HG03442 (cell line): Measurements from ENCODE around the gene ZNF284.
"Not testable (repeated sequence)": the region's sequence is repeated elsewhere in the genome, so short reads cannot be mapped to it uniquely, and the experiment has no call there.

Source experiments
- ATAC-seq: cut with Tn5 transposase; IDR thresholded peaks from one replicate; pipeline ENCODE4 v1.9.1; 2021; ENCODE audit warnings: mild to moderate bottlenecking, moderate library complexity; ENCODE audit not compliant: unreplicated experiment

ZNF284 gene

DNA sequence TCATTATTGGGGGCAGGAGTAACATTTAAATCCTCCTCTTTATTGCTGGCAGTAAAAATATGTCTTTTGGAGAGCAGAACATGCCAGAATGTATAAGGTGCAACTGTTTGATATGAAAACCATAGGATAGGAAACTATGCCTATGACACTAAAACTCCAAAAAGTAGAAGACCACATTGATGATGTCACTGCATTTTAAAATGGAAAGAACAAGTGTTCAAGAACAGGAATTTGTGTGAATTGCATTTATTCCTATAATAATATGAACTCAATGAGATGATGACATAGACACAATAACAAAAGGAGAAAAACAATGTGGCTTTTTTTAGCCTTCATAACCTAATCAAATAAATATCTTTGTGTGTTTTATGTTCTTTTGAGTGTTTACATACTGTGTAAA lies 37.5 kb downstream of the ZNF284 start:
- ATAC-seq, result no peak

DNA sequence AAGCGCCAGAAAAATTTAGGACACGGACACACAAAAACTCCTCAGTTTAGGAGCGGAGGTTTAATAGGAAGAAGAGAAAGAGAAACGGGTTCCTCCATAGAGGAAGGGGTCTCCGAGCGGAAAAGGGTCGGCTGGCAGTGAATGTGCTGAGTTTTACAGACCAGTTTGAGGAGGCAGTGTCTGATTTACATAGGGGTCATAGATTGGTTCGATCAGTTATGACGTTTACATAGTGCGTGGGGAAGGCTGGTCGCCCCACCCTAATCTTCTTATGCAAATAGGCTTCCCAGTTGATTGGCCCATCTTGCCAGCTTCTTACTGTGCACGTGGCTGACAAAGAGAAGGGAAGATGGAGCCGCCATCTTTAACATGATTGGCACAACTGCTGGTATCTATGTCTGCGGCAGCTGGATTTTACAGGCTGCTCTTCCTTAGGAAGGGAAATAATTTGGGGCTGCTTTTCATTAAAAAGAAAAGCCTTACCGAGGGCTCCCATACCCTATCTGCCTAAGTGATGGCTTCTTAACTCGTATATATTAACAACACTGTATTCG lies 40.0 kb downstream of the ZNF284 start:
- no peak for ATAC-seq

DNA sequence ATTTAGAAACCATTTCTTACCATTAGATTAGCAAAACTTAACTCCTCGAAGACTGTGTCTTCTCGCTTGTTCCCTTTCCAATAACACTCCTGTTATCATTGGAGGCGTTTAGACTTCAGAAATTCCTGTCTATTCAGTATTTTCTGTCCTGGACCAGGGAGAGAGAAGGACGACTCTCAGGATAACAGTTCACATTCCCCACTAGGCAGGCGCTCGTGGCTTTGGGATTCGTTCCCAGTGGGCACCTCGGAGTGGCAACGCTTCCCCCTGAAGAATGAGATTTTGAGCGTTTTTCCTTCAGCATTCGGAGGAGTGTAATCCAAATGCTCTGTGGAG lies 40.8 kb downstream of the ZNF284 start:
- ATAC-seq, result no peak

DNA sequence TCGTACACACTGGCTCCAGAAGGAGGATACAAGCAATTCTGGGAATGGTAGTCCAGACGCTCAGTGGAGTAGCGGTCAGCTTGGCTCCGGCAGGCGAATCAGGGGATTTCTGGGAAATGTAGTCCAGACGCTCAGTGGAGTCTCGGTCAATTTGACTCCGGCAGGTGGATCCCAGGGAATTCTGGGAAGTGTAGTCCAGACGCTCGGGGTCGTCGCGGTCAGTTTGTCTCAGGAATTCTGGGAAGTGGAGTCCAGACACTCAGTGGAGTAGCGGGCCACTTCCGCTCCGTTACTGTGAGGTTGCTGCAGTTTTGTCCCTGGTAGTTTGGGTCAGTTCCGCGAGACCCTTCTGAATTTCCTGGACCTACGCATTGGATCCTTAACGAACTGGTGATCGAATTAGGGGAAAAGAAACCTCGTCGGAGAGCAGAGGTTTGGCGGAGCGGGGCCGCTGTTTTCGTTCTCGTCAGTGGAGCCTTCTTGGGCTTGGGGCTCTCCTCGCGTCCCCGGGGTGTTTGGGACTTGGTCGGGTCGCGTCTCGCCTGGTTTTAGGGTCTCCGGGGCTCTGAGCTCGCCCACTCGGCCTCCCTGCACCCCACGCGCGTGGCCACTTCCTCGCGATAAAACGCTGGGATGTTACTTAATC lies 41.3 kb downstream of the ZNF284 start, which contains the start of gene ZNF225:
TSS of gene ZNF225 (plus strand) at position 262 of the 646 bp plus-strand sequence. CDS start 2,429 bp downstream, outside the sequence.
- ATAC-seq, result peak; percentile 91

DNA sequence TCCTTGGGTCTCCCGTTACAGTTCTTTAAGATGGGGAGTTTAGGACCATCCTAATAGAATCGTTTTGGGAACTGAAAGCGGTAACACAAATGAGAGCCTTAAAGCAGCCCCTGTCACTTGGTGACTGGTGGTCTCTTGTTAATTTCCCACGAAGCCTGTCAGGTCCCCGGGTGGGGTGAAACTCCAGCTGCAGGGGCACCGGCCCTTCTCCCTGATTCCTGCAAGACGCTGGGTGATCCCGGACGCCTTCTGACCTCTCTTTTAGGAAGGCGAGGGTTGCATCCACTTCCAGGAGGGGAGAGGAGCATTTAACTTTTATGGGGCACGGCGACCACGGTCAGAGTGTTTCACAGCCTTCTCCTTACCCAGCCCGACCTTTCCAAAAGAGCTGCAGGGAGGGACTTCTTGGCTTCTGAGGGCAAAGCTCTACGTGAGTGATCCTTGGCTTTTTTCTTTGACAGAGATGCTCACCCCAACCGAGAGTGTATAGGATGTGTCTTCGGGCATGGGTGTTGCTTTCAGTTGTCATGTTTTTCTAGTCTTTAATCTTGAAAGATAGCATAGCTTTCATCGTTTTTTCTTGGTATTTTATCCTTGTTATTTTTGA lies 41.9 kb downstream of the ZNF284 start:
- ATAC-seq, result no peak

DNA sequence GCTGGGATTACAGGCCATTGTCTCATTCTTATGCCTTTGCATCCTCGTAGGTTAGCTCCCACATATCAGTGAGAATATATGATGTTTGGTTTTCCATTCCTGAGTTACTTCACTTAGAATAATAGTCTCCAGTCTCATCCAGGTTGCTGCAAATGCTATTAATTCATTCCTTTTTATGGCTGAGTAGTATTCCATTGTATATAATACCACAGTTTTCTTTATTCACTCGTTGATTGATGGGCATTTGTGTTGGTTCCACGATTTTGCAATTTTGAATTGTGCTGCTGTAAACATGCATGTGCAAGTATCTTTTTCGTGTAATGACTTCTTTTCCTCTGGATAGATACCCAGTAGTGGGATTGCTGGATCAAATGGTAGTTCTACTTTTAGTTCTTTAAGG lies 49.2 kb downstream of the ZNF284 start:
- not testable (repeated sequence) for ATAC-seq

DNA sequence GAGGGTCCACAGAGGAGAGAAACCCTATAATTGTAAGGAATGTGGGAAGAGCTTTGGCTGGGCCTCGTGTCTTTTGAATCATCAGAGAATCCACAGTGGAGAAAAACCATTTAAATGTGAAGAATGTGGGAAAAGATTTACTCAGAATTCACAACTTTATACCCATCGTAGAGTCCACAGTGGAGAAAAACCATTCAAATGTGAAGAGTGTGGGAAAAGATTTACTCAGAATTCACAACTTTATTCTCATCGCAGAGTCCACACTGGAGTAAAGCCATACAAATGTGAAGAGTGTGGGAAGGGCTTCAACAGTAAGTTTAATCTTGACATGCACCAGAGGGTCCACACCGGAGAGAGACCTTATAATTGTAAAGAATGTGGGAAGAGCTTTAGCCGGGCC lies 60.0 kb downstream of the ZNF284 start:
- ATAC-seq, result no peak
